GM18868 (cell line): ENCODE data around the gene GALNT3.

Source experiments
- ATAC-seq: cut with Tn5 transposase; IDR thresholded peaks from one replicate; pipeline ENCODE4 v1.9.1; 2021; ENCODE audit warnings: mild to moderate bottlenecking, moderate library complexity; ENCODE audit not compliant: unreplicated experiment

The GALNT3 gene

GRCh38 chr2:165746501-165746900 lies 47.5 kb downstream of the GALNT3 start:
- no peak for ATAC-seq

- no peak for ATAC-seq
Observed at GRCh38 chr2:165745916-165746315, 48.1 kb downstream of the GALNT3 start.

- ATAC-seq: peak; percentile 100
Observed at GRCh38 chr2:165743442-165743841, 50.6 kb downstream of the GALNT3 start.

GRCh38 chr2:165725421-165725820 lies 68.6 kb downstream of the GALNT3 start:
- ATAC-seq: no peak

- no peak for ATAC-seq
Observed at GRCh38 chr2:165720511-165720910, 73.5 kb downstream of the GALNT3 start.

GRCh38 chr2:165718610-165719210 lies 75.3 kb downstream of the GALNT3 start:
- ATAC-seq: no peak

- ATAC-seq: no peak
Observed at GRCh38 chr2:165716091-165716490, 78.0 kb downstream of the GALNT3 start.

- no peak for ATAC-seq
Observed at GRCh38 chr2:165706960-165707487, 87.0 kb downstream of the GALNT3 start.

GRCh38 chr2:165701147-165701546 lies 92.9 kb downstream of the GALNT3 start:
- no peak for ATAC-seq

- no peak for ATAC-seq
Observed at GRCh38 chr2:165700531-165700930, 93.5 kb downstream of the GALNT3 start.

- ATAC-seq: no peak
Observed at GRCh38 chr2:165699946-165700345, 94.1 kb downstream of the GALNT3 start.

- ATAC-seq: peak; percentile 94
Observed at GRCh38 chr2:165698444-165698884, 95.6 kb downstream of the GALNT3 start.

GRCh38 chr2:165697748-165698443 lies 96.2 kb downstream of the GALNT3 start:
- ATAC-seq: no peak
